Progenitor cell of endocrine pancreas (in vitro differentiated cells): ENCODE results near the gene PELI3. TPM values are rescaled to one million over a fixed set of nuclear protein-coding genes. Genes with fewer than 3 reads are reported as not detected.

ENCODE experiments used
- DNase-seq: peaks from one replicate; pipeline ENCODE4 v3.0.0; 2021; ENCODE audit warnings: low spot score; ENCODE audit not compliant: unreplicated experiment
- H3K27ac Mint-ChIP-seq: 2 replicates; pipeline ENCODE4 v1.8.0; 2021; ENCODE audit warnings: mild to moderate bottlenecking, moderate library complexity, mixed read lengths
- H3K27me3 Mint-ChIP-seq: 2 replicates; pipeline ENCODE4 v1.8.0; 2021; ENCODE audit warnings: mixed read lengths
- H3K36me3 Mint-ChIP-seq: 2 replicates; pipeline ENCODE4 v1.8.0; 2022; ENCODE audit warnings: mixed read lengths; ENCODE audit not compliant: insufficient read depth
- H3K4me1 Mint-ChIP-seq: 2 replicates; pipeline ENCODE4 v1.8.0; 2021; ENCODE audit warnings: low read depth, mixed read lengths
- H3K4me3 Mint-ChIP-seq: 2 replicates; pipeline ENCODE4 v1.8.0; 2021; ENCODE audit warnings: low read depth, mild to moderate bottlenecking, moderate library complexity, mixed read lengths
- H3K9me3 Mint-ChIP-seq: 2 replicates; pipeline ENCODE4 v1.8.0; 2021; ENCODE audit warnings: low read depth, mixed read lengths
- total RNA-seq: library from RNA; stranded (reverse); gene quantifications from 2 replicates; pipeline ENCODE4 v1.2.1, GENCODE V29; 2021
- TF ChIP-seq, protein P1 (sequence below): fragments of 200-600 bp; sonication (generic); IDR thresholded peaks from one replicate; pipeline ENCODE4 v1.5.0; 2021; ENCODE audit warnings: antibody characterized with exemption, mild to moderate bottlenecking; ENCODE audit not compliant: unreplicated experiment

The PELI3 gene
- total RNA-seq, 1 donor from 2014 or later: 17.8 TPM

DNA sequence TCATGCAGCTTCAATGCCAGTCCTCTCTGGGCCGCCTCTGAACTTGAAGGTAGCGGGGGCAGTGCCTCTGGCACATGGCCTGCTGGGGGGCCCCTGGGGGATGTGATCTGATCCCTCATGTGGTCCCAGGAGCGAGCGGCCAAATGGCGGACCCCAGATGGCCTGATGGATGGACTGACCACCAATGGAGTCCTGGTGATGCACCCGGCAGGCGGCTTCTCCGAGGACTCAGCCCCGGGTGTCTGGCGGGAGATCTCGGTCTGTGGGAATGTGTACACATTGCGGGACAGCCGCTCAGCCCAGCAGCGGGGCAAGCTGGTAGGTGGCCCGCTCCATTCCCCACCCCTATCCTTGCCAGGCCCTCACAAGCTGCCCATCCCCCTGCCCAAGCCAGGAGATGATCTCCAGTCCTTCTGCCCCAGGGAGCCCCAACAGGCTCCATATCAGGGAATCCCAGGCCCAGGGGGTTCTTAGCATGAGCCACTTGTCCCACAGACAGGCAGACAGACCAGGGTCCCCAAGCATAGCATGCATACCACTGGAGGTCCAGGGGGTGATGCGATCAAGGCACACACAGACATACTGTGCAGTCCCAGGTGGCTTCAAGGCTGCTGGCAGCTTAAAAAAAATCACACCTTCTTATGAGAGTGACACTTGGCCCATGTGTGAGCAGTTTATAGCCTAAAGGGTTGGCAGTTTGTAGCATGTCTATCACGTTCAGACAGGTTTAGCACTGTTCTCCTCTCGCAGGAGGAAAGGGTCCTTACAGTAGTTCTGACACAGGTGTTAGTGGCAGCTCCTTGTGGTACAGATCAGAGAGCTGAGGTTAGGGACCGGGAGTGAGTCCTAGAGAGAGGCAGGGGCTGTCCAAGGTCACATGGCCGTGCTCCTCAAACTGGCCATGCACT is 7.2 kb downstream of the PELI3 start:
- TF ChIP-seq, protein P1, sequence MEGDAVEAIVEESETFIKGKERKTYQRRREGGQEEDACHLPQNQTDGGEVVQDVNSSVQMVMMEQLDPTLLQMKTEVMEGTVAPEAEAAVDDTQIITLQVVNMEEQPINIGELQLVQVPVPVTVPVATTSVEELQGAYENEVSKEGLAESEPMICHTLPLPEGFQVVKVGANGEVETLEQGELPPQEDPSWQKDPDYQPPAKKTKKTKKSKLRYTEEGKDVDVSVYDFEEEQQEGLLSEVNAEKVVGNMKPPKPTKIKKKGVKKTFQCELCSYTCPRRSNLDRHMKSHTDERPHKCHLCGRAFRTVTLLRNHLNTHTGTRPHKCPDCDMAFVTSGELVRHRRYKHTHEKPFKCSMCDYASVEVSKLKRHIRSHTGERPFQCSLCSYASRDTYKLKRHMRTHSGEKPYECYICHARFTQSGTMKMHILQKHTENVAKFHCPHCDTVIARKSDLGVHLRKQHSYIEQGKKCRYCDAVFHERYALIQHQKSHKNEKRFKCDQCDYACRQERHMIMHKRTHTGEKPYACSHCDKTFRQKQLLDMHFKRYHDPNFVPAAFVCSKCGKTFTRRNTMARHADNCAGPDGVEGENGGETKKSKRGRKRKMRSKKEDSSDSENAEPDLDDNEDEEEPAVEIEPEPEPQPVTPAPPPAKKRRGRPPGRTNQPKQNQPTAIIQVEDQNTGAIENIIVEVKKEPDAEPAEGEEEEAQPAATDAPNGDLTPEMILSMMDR: no peak
- Mint-ChIP-seq H3K4me3 (no peak overlapping the region), H3K4me1 (peaks cover 2% of the 10 kb centered on the region), H3K27me3 (no peaks in the 10 kb centered on the region), H3K27ac (no peak overlapping the region), H3K9me3 (no peaks in the 10 kb centered on the region), H3K36me3 (peaks cover 2% of the 10 kb centered on the region)
- no peak for DNase-seq

DNA sequence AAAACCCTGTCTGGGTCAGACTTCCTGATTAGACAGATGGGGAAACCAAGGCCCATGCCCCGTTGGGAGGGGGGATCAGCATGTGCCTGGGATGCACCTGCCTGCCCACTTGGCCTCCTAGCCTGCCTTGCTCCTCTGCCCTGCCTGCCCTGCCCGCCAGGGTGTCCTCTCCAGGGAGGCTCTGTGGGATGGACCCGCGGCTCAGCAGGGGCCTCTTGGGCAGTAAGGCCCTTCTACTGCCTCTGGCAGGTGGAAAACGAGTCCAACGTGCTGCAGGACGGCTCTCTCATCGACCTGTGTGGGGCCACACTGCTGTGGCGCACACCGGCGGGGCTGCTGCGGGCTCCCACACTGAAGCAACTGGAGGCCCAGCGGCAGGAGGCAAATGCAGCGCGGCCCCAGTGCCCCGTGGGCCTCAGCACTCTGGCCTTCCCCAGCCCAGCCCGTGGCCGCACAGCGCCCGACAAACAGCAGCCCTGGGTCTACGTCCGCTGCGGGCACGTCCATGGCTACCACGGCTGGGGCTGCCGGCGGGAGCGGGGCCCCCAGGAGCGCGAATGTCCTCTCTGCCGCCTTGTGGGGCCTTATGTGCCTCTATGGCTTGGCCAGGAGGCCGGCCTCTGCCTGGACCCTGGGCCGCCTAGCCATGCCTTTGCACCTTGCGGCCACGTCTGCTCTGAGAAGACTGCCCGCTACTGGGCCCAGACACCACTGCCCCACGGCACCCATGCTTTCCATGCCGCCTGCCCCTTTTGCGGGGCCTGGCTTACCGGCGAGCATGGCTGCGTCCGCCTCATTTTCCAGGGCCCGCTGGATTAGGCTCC is 8.9 kb downstream of the PELI3 start:
- H3K36me3 Mint-ChIP-seq: no peaks in the 10 kb centered on the region
- H3K27me3 Mint-ChIP-seq: no peaks in the 10 kb centered on the region
- no peak for DNase-seq
- peaks cover 7% of the 10 kb centered on the region for H3K4me1 Mint-ChIP-seq
- no peak overlapping the region for H3K4me3 Mint-ChIP-seq
- no peak overlapping the region for H3K27ac Mint-ChIP-seq
- H3K9me3 Mint-ChIP-seq: no peaks in the 10 kb centered on the region
- TF ChIP-seq, protein P1: no peak

DNA sequence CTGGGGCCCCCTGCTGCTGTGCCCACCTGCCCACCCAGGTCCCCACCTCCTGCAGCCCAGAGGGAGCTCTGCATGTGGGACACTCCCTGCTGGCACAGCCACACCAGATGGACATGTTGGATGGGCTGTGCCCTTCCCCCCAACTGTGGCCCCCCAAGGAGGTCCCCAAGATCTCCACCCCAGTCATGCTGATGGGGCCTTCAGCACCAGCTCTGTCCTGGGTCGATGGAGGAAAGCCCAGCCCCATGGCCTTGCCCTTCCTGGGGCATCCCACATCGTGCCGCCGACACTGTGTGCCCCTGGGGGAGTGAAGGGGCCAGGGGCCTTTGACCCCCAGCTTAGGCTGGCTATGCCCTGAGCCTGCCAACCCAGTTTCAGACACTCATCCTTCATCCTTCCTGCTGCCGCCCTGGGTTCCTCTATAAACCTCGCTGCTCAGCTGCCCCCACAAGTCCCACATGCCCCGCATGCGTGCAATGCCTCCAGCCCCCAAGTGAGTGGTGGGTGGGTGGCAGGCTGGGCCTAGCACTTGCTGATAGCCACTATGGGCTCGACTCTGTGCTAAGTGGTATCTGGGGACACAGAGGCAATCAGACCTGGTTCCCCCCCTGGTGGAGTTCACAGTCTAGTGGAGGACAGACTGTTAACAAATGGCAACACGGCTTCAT is 9.6 kb downstream of the PELI3 start:
- H3K27ac Mint-ChIP-seq: no peak overlapping the region
- no peak overlapping the region for H3K4me3 Mint-ChIP-seq

DNA sequence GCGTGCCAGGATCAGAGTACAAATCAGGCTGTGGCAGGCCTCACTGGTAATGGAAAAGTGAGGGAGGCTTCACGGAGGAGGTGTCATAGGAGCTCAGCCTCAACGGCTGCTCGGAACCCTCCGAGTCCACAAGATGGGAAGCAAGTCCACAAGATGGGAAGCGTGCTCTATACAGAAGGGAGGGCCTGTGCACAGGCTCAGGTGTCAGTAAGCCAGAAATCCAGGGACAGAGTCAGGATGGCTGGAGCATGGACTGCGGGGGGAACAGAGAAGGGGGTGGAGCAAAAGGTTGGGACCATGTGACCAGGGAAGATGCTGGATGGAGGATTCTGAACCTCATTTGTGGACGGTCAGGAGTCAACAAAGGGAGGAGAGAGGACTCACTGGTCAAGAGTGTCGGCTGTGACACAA is 10.1 kb downstream of the PELI3 start:
- TF ChIP-seq, protein P1: no peak
- H3K36me3 Mint-ChIP-seq: no peaks in the 10 kb centered on the region
- no peaks in the 10 kb centered on the region for H3K27me3 Mint-ChIP-seq
- H3K27ac Mint-ChIP-seq: no peak overlapping the region
- H3K4me1 Mint-ChIP-seq: peaks cover 11% of the 10 kb centered on the region
- no peak overlapping the region for H3K4me3 Mint-ChIP-seq
- no peak for DNase-seq
- no peaks in the 10 kb centered on the region for H3K9me3 Mint-ChIP-seq

More for the DNA sequence above, 9.6 kb downstream of the PELI3 start:
- peaks cover 11% of the 10 kb centered on the region for H3K4me1 Mint-ChIP-seq
- DNase-seq: no peak
- H3K36me3 Mint-ChIP-seq: no peaks in the 10 kb centered on the region
- TF ChIP-seq, protein P1: no peak
- H3K9me3 Mint-ChIP-seq: no peaks in the 10 kb centered on the region
- no peaks in the 10 kb centered on the region for H3K27me3 Mint-ChIP-seq
